GM23338 (cell line): ENCODE results near the gene MPIG6B.

ENCODE experiments used
- CREB1 ChIP-seq: fragments of 250-450 bp; sonication (Bioruptor Pico); IDR thresholded peaks from 2 replicates; pipeline ENCODE4 v1.5.0; 2020; ENCODE audit warnings: low read depth, mild to moderate bottlenecking, moderate library complexity
- ETS1 ChIP-seq: IDR thresholded peaks from 2 replicates; pipeline ENCODE4 v1.6.1; 2016; ENCODE audit warnings: antibody characterized with exemption
- EZH2 ChIP-seq: fragments of 200-600 bp; sonication (generic); IDR thresholded peaks from one replicate; pipeline ENCODE4 v1.8.0; 2017; ENCODE audit warnings: antibody characterized with exemption, mild to moderate bottlenecking, low read depth; ENCODE audit not compliant: unreplicated experiment
- EZH2phosphoT487 ChIP-seq: fragments of 200-600 bp; sonication (generic); IDR thresholded peaks from one replicate; pipeline ENCODE4 v1.8.1; 2018; ENCODE audit warnings: antibody characterized with exemption; ENCODE audit not compliant: unreplicated experiment
- JUNB ChIP-seq: IDR thresholded peaks from one replicate; pipeline ENCODE4 v1.6.1; 2016; ENCODE audit warnings: antibody characterized with exemption; ENCODE audit not compliant: unreplicated experiment
- NANOG ChIP-seq: IDR thresholded peaks from 2 replicates; pipeline ENCODE4 v1.6.1; 2016; ENCODE audit warnings: antibody characterized with exemption, borderline replicate concordance
- POLR2AphosphoS5 ChIP-seq: IDR thresholded peaks from 2 replicates; pipeline ENCODE4 v1.6.1; 2016; ENCODE audit warnings: antibody characterized with exemption, low read depth
- REST ChIP-seq: IDR thresholded peaks from one replicate; pipeline ENCODE4 v1.6.1; 2018; ENCODE audit warnings: antibody characterized with exemption; ENCODE audit not compliant: unreplicated experiment
- STAT1 ChIP-seq: IDR thresholded peaks from one replicate; pipeline ENCODE4 v1.6.1; 2016; ENCODE audit warnings: antibody characterized with exemption; ENCODE audit not compliant: unreplicated experiment
- ZNF114 ChIP-seq: fragments of 250-450 bp; sonication (Bioruptor Pico); IDR thresholded peaks from 2 replicates; pipeline ENCODE4 v1.5.0; 2020; ENCODE audit warnings: mild to moderate bottlenecking, moderate library complexity
- ZNF331 ChIP-seq: fragments of 250-450 bp; sonication (Bioruptor Pico); IDR thresholded peaks from 2 replicates; pipeline ENCODE4 v1.5.0; 2020; ENCODE audit warnings: low read depth, mild to moderate bottlenecking, moderate library complexity
- TF ChIP-seq, protein P1 (sequence below), 2 experiments: fragments of 200-600 bp in 1 of 2; sonication (generic) in 1 of 2; conservative IDR thresholded peaks; 2 replicates each; pipeline versions ENCODE4 v1.5.1 to v1.6.1; 2016 to 2017; ENCODE audit warnings: antibody characterized with exemption in 2 of 2, low read depth in 2 of 2, mild to moderate bottlenecking in 2 of 2, moderate library complexity in 1 of 2
- TF ChIP-seq, protein P2 (sequence below): fragments of 250-450 bp; sonication (Bioruptor Pico); IDR thresholded peaks from 2 replicates; pipeline ENCODE4 v1.5.0; 2020; ENCODE audit warnings: mild to moderate bottlenecking, moderate library complexity

- TF ChIP-seq POLR2AphosphoS5 (no peak), EZH2phosphoT487 (no peak), REST (no peak), EZH2 (no peak), NANOG (no peak), JUNB (no peak), CREB1 (CRISPR knock-in tag) (no peak), STAT1 (no peak), ZNF114 (CRISPR knock-in tag) (no peak), ETS1 (no peak), ZNF331 (no peak)
- TF ChIP-seq, protein P1, sequence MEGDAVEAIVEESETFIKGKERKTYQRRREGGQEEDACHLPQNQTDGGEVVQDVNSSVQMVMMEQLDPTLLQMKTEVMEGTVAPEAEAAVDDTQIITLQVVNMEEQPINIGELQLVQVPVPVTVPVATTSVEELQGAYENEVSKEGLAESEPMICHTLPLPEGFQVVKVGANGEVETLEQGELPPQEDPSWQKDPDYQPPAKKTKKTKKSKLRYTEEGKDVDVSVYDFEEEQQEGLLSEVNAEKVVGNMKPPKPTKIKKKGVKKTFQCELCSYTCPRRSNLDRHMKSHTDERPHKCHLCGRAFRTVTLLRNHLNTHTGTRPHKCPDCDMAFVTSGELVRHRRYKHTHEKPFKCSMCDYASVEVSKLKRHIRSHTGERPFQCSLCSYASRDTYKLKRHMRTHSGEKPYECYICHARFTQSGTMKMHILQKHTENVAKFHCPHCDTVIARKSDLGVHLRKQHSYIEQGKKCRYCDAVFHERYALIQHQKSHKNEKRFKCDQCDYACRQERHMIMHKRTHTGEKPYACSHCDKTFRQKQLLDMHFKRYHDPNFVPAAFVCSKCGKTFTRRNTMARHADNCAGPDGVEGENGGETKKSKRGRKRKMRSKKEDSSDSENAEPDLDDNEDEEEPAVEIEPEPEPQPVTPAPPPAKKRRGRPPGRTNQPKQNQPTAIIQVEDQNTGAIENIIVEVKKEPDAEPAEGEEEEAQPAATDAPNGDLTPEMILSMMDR (conservative IDR thresholded peaks at IDR 0.05; ENCODE audit: low read depth in 2 of 2): no peak
- TF ChIP-seq, protein P2, sequence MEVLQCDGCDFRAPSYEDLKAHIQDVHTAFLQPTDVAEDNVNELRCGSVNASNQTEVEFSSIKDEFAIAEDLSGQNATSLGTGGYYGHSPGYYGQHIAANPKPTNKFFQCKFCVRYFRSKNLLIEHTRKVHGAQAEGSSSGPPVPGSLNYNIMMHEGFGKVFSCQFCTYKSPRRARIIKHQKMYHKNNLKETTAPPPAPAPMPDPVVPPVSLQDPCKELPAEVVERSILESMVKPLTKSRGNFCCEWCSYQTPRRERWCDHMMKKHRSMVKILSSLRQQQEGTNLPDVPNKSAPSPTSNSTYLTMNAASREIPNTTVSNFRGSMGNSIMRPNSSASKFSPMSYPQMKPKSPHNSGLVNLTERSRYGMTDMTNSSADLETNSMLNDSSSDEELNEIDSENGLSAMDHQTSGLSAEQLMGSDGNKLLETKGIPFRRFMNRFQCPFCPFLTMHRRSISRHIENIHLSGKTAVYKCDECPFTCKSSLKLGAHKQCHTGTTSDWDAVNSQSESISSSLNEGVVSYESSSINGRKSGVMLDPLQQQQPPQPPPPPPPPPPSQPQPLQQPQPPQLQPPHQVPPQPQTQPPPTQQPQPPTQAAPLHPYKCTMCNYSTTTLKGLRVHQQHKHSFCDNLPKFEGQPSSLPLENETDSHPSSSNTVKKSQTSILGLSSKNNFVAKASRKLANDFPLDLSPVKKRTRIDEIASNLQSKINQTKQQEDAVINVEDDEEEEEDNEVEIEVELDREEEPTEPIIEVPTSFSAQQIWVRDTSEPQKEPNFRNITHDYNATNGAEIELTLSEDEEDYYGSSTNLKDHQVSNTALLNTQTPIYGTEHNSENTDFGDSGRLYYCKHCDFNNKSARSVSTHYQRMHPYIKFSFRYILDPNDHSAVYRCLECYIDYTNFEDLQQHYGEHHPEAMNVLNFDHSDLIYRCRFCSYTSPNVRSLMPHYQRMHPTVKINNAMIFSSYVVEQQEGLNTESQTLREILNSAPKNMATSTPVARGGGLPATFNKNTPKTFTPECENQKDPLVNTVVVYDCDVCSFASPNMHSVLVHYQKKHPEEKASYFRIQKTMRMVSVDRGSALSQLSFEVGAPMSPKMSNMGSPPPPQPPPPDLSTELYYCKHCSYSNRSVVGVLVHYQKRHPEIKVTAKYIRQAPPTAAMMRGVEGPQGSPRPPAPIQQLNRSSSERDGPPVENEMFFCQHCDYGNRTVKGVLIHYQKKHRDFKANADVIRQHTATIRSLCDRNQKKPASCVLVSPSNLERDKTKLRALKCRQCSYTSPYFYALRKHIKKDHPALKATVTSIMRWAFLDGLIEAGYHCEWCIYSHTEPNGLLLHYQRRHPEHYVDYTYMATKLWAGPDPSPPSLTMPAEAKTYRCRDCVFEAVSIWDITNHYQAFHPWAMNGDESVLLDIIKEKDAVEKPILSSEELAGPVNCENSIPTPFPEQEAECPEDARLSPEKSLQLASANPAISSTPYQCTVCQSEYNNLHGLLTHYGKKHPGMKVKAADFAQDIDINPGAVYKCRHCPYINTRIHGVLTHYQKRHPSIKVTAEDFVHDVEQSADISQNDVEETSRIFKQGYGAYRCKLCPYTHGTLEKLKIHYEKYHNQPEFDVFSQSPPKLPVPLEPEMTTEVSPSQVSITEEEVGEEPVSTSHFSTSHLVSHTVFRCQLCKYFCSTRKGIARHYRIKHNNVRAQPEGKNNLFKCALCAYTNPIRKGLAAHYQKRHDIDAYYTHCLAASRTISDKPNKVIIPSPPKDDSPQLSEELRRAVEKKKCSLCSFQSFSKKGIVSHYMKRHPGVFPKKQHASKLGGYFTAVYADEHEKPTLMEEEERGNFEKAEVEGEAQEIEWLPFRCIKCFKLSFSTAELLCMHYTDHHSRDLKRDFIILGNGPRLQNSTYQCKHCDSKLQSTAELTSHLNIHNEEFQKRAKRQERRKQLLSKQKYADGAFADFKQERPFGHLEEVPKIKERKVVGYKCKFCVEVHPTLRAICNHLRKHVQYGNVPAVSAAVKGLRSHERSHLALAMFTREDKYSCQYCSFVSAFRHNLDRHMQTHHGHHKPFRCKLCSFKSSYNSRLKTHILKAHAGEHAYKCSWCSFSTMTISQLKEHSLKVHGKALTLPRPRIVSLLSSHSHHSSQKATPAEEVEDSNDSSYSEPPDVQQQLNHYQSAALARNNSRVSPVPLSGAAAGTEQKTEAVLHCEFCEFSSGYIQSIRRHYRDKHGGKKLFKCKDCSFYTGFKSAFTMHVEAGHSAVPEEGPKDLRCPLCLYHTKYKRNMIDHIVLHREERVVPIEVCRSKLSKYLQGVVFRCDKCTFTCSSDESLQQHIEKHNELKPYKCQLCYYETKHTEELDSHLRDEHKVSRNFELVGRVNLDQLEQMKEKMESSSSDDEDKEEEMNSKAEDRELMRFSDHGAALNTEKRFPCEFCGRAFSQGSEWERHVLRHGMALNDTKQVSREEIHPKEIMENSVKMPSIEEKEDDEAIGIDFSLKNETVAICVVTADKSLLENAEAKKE (CRISPR knock-in tag): no peak
Observed at GRCh38 chr6:31765559-31765909, 42.4 kb downstream of the MPIG6B start.
